Ectodermal cell (in vitro differentiated cells): ENCODE data around the gene CCDC12. TPM values are rescaled to one million over a fixed set of nuclear protein-coding genes. Genes with fewer than 3 reads are reported as not detected.

Experiments used
- H3K27ac ChIP-seq: 2 replicates; pipeline ENCODE4 v1.7.0; 2013; ENCODE audit warnings: mild to moderate bottlenecking, low read depth, low read length; ENCODE audit not compliant: insufficient read depth, poor library complexity, severe bottlenecking
- H3K27me3 ChIP-seq: 2 replicates; pipeline ENCODE4 v1.7.0; 2013; ENCODE audit warnings: mild to moderate bottlenecking, low read length; ENCODE audit not compliant: insufficient read depth, control insufficient read depth, poor library complexity, severe bottlenecking
- H3K36me3 ChIP-seq: one replicate; pipeline ENCODE4 v1.7.0; 2013; ENCODE audit warnings: low read length; ENCODE audit not compliant: control insufficient read depth, insufficient read depth
- H3K4me1 ChIP-seq: one replicate; pipeline ENCODE4 v1.7.0; 2013; ENCODE audit warnings: low read length; ENCODE audit not compliant: control insufficient read depth, insufficient read depth
- H3K4me3 ChIP-seq: 2 replicates; pipeline ENCODE4 v1.7.0; 2013; ENCODE audit warnings: low read depth, low read length, control low read depth; ENCODE audit not compliant: insufficient read depth
- H3K9me3 ChIP-seq: 2 replicates; pipeline ENCODE4 v1.7.0; 2013; ENCODE audit warnings: mild to moderate bottlenecking, low read length, moderate library complexity; ENCODE audit not compliant: control insufficient read depth
- WGBS, 2 experiments: methylation state at CpG; one replicate each; pipeline ENCODE4 v1.1.7; 2013; ENCODE audit warnings: missing lambda C conversion rate in 2 of 2; 5-methylcytosine and 5-hydroxymethylcytosine counted together
- polyA plus RNA-seq, 4 experiments: library from polyadenylated mRNA; stranded (reverse); fragments of 50-300 nt; gene quantifications; one replicate each; pipeline ENCODE4 v1.2.3, GENCODE V29; 2013

CCDC12 gene
- polyA plus RNA-seq (2013, experiment 1 of 4), result 34.5 TPM
- 35.5 TPM for polyA plus RNA-seq (2013, experiment 2 of 4)
- 37.3 TPM for polyA plus RNA-seq (2013, experiment 3 of 4)
- 43.0 TPM for polyA plus RNA-seq (2013, experiment 4 of 4)

- peaks cover 11% of the 10 kb centered on the region for H3K4me1 ChIP-seq
- H3K4me3 ChIP-seq, result peak within 1 kb of the TSS; percentile 65
- H3K36me3 ChIP-seq, result no peaks in the 10 kb centered on the region
- H3K27ac ChIP-seq, result peak within 1 kb of the TSS; percentile 97
- WGBS, 2 experiments, result 1% methylated on average over 64 of the region's 64 CpGs
- H3K9me3 ChIP-seq, result no peaks in the 10 kb centered on the region
- H3K27me3 ChIP-seq, result peaks cover 8% of the 10 kb centered on the region
These were observed at the start of gene CCDC12 for GRCh38 chr3:46976326-46977190. CCDC12 (minus strand) TSS chr3:46976745; CDS start chr3:46976732, 13 bp downstream.

GRCh38 chr3:47024932-47025331 is 48.4 kb upstream of the CCDC12 start:
- Histone ChIP-seq H3K9me3 (no peaks in the 10 kb centered on the region), H3K27ac (no peak overlapping the region), H3K4me3 (no peak overlapping the region), H3K36me3 (no peaks in the 10 kb centered on the region), H3K4me1 (peaks cover 3% of the 10 kb centered on the region), H3K27me3 (no peaks in the 10 kb centered on the region)

GRCh38 chr3:47022641-47023071 is 46.1 kb upstream of the CCDC12 start:
- no peaks in the 10 kb centered on the region for H3K27me3 ChIP-seq
- no peaks in the 10 kb centered on the region for H3K9me3 ChIP-seq
- WGBS, 2 experiments, result 97 to 98% methylated on average over 1 of the region's 1 CpG
- H3K4me3 ChIP-seq, result no peak overlapping the region
- H3K4me1 ChIP-seq, result peaks cover 3% of the 10 kb centered on the region
- no peaks in the 10 kb centered on the region for H3K36me3 ChIP-seq
- no peak overlapping the region for H3K27ac ChIP-seq

- H3K27me3 ChIP-seq, result no peaks in the 10 kb centered on the region
- no peaks in the 10 kb centered on the region for H3K36me3 ChIP-seq
- H3K9me3 ChIP-seq, result no peaks in the 10 kb centered on the region
- WGBS, 2 experiments, result 96 to 98% methylated on average over 3 to 4 of the region's 4 CpGs
- H3K4me1 ChIP-seq, result peaks cover under 1% of the 10 kb centered on the region
- no peak overlapping the region for H3K27ac ChIP-seq
- H3K4me3 ChIP-seq, result no peak overlapping the region
These were observed 43.8 kb upstream of the CCDC12 start for GRCh38 chr3:47020311-47020710.

- WGBS, 2 experiments, result 78 to 92% methylated on average over 1 of the region's 1 CpG
- H3K4me3 ChIP-seq, result no peak overlapping the region
- H3K36me3 ChIP-seq, result no peaks in the 10 kb centered on the region
- H3K27ac ChIP-seq, result no peak overlapping the region
- no peaks in the 10 kb centered on the region for H3K27me3 ChIP-seq
- no peaks in the 10 kb centered on the region for H3K9me3 ChIP-seq
- no peaks in the 10 kb centered on the region for H3K4me1 ChIP-seq
These were observed 42.7 kb upstream of the CCDC12 start for GRCh38 chr3:47019201-47019600.

GRCh38 chr3:47018269-47018611 is 41.7 kb upstream of the CCDC12 start:
- no peaks in the 10 kb centered on the region for H3K27me3 ChIP-seq
- H3K4me3 ChIP-seq, result no peak overlapping the region
- no peaks in the 10 kb centered on the region for H3K4me1 ChIP-seq
- H3K27ac ChIP-seq, result no peak overlapping the region
- no peaks in the 10 kb centered on the region for H3K9me3 ChIP-seq
- H3K36me3 ChIP-seq, result no peaks in the 10 kb centered on the region

- Histone ChIP-seq H3K27me3 (no peaks in the 10 kb centered on the region), H3K36me3 (no peaks in the 10 kb centered on the region), H3K4me3 (no peak overlapping the region), H3K4me1 (no peaks in the 10 kb centered on the region), H3K9me3 (no peaks in the 10 kb centered on the region), H3K27ac (no peak overlapping the region)
- 93 to 94% methylated on average over 6 of the region's 6 CpGs for WGBS, 2 experiments
These were observed 41.1 kb upstream of the CCDC12 start for GRCh38 chr3:47017504-47018268.

- Histone ChIP-seq H3K4me1 (no peaks in the 10 kb centered on the region), H3K9me3 (no peaks in the 10 kb centered on the region), H3K4me3 (no peak overlapping the region), H3K27ac (no peak overlapping the region), H3K27me3 (no peaks in the 10 kb centered on the region), H3K36me3 (no peaks in the 10 kb centered on the region)
- 95 to 100% methylated on average over 1 of the region's 1 CpG for WGBS, 2 experiments
These were observed 40.4 kb upstream of the CCDC12 start for GRCh38 chr3:47016934-47017435.

- no peak overlapping the region for H3K27ac ChIP-seq
- no peak overlapping the region for H3K4me3 ChIP-seq
- no peaks in the 10 kb centered on the region for H3K9me3 ChIP-seq
- WGBS, 2 experiments, result 86 to 94% methylated on average over 3 to 4 of the region's 4 CpGs
- H3K36me3 ChIP-seq, result no peaks in the 10 kb centered on the region
- H3K4me1 ChIP-seq, result no peaks in the 10 kb centered on the region
- no peaks in the 10 kb centered on the region for H3K27me3 ChIP-seq
These were observed 39.8 kb upstream of the CCDC12 start for GRCh38 chr3:47016086-47016933.
